ENCODE measurements around the gene SORCS2.

The SORCS2 gene

GRCh38 chr4:7733801-7734650 lies 541.7 kb downstream of the SORCS2 start:
- Histone ChIP-seq H3K27me3 (no peaks in the 10 kb centered on the region), H3K9me3 (no peaks in the 10 kb centered on the region), H3K4me1 (no peaks in the 10 kb centered on the region), H3K36me3 (no peaks in the 10 kb centered on the region), H3K4me3 (ENCODE audit: low read depth, low read length) (no peak overlapping the region)
- DNase-seq = no peak
- TF ChIP-seq, protein P1, sequence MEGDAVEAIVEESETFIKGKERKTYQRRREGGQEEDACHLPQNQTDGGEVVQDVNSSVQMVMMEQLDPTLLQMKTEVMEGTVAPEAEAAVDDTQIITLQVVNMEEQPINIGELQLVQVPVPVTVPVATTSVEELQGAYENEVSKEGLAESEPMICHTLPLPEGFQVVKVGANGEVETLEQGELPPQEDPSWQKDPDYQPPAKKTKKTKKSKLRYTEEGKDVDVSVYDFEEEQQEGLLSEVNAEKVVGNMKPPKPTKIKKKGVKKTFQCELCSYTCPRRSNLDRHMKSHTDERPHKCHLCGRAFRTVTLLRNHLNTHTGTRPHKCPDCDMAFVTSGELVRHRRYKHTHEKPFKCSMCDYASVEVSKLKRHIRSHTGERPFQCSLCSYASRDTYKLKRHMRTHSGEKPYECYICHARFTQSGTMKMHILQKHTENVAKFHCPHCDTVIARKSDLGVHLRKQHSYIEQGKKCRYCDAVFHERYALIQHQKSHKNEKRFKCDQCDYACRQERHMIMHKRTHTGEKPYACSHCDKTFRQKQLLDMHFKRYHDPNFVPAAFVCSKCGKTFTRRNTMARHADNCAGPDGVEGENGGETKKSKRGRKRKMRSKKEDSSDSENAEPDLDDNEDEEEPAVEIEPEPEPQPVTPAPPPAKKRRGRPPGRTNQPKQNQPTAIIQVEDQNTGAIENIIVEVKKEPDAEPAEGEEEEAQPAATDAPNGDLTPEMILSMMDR (IDR thresholded peaks at IDR 0.05; ENCODE audit: low read depth, low read length) = no peak

DNA sequence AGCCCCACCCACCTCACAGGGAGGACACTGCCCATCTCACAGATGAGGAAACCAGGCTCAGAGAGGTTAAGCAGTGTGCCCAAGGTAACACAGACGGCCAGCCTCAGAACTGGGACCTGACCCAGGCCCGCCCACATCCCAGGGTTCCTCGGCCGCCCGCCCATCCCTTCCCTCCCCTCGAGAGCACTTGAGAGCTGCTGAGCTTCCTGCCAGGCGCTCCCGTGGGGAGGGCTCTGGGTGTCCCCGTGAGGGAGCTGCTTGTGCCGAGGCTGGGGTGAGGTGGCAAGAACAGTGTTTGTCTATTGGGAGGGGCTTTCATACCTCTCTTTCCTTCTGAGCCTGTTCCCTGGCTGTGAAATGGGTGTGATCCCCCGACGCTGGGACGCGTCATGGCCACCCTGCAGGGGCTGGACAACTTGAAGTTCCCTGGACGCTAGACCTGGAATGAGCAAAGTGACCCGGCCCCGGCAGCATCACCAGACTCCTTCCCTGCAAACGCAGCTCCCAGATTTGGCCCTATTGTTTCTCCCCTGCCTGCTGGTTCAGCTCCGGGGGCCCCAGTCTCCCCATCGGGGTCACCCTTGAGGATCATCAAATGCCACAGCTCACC lies 542.4 kb downstream of the SORCS2 start:
- DNase-seq = no peak
- no peaks in the 10 kb centered on the region for H3K9me3 ChIP-seq
- H3K4me1 ChIP-seq = no peaks in the 10 kb centered on the region
- TF ChIP-seq, protein P1 (IDR thresholded peaks at IDR 0.05; ENCODE audit: low read depth, low read length) = no peak
- H3K27me3 ChIP-seq = no peaks in the 10 kb centered on the region
- H3K36me3 ChIP-seq = no peaks in the 10 kb centered on the region
- H3K4me3 ChIP-seq (ENCODE audit: low read depth, low read length) = no peak overlapping the region

DNA sequence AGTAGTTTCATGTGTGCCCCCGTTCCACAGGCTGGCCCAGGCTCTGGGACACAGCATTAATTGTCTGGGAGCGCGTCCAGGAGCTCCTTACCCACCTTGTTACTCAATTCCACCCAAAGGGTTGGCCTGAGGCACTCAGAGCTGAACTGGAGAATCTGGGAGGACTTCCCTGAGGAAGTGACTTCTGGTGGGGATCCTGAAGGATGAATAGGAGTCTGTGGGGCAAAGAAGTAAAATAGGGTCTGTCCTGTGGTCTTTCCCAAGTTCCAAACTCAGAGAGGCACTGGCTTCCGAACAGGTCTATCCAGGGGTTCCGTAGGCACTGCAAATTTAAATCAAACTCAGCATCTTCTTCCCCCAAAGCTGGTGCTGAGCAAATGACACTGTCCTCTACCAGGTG lies 543.1 kb downstream of the SORCS2 start:
- no peaks in the 10 kb centered on the region for H3K9me3 ChIP-seq
- TF ChIP-seq, protein P1 (IDR thresholded peaks at IDR 0.05; ENCODE audit: low read depth, low read length) = no peak
- H3K27me3 ChIP-seq = no peaks in the 10 kb centered on the region
- H3K36me3 ChIP-seq = no peaks in the 10 kb centered on the region
- no peak overlapping the region for H3K4me3 ChIP-seq (ENCODE audit: low read depth, low read length)
- no peak for DNase-seq
- H3K4me1 ChIP-seq = no peaks in the 10 kb centered on the region

DNA sequence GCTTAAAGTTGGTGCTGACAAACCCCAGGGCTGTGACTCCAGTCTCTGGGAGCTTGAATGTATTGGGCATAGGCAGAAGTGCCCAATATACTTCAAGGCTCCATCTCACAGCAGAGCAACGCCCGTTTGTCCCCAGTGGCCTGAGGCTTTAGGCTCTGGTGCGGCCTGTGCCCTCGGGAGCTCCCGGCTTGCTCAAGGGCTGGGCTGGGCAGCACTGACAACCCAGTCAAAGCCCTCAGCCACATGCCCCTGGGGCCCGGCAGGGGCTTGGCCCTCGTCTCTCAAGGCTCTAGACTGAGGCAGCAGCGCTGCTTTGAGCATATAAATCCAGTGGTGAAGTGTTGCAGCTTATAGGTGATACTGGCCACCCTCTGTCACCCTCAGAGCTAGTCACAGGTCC lies 543.6 kb downstream of the SORCS2 start:
- TF ChIP-seq, protein P1 (IDR thresholded peaks at IDR 0.05; ENCODE audit: low read depth, low read length) = no peak
- DNase-seq = no peak
- no peak overlapping the region for H3K4me3 ChIP-seq (ENCODE audit: low read depth, low read length)
- no peaks in the 10 kb centered on the region for H3K36me3 ChIP-seq
- no peaks in the 10 kb centered on the region for H3K9me3 ChIP-seq
- H3K27me3 ChIP-seq = no peaks in the 10 kb centered on the region
- H3K4me1 ChIP-seq = no peaks in the 10 kb centered on the region

DNA sequence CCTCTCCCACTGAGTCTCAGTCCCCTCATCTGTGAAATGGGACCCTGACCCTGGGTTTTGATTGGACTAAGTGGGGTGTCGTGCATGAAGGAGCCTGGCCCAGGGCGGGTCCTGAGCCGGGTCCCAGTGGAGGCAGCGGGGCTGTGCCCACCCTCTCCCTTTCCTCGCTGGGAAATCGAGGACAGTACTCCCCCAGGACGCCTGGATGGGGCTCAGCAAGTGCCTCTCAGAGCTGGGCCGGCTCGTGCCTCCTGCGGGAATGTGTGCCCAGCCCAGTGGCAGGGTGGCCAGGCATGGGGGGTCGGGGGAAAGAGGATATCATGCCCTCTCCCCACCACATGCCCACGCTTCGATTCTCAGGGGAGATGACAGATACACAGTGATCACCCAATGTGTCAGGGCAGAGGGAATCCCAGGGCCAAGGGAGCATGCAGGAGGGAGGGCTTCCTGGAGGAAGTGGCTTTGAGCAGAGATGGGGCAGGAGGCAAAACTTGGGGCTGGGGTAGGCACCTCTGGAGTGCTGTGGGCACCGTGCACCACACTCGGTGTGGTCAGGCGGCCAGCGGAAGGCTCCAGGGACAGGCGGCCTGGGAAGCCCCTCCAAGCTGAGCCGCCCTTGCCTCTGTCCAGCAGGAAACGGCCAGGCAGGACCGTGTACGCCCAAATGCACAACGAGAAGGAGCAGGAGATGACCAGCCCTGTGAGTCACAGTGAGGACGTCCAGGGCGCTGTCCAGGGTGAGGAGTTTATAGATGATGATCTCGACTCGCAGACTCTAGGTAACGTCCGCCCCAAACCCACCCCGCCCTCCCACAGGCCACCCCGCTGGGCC lies 544.3 kb downstream of the SORCS2 start:
- H3K9me3 ChIP-seq = no peaks in the 10 kb centered on the region
- H3K4me3 ChIP-seq (ENCODE audit: low read depth, low read length) = no peak overlapping the region
- TF ChIP-seq, protein P1 (IDR thresholded peaks at IDR 0.05; ENCODE audit: low read depth, low read length) = no peak
- no peak for DNase-seq
- no peaks in the 10 kb centered on the region for H3K36me3 ChIP-seq
- no peaks in the 10 kb centered on the region for H3K27me3 ChIP-seq
- no peaks in the 10 kb centered on the region for H3K4me1 ChIP-seq

All from BE2C (cell line).